Keratinocyte (primary cell): ENCODE measurements around the gene HSPB2. TPM values are rescaled to one million over a fixed set of nuclear protein-coding genes. Genes with fewer than 3 reads are reported as not detected.

Source experiments
- DNase-seq: peaks from one replicate; pipeline ENCODE4 v3.0.0-alpha.2; 2011; ENCODE audit warnings: low read depth, missing footprints, low spot score
- FAIRE-seq: peaks from 2 replicates; lab custom pipeline; 2011; peaks lifted over from hg19 to GRCh38; lab: Jason Lieb, UNC
- H2AFZ ChIP-seq: 2 replicates; pipeline ENCODE4 v1.6.0; 2012; ENCODE audit warnings: low read length, control low read depth, inconsistent platforms; ENCODE audit not compliant: control insufficient read depth
- H3K27ac ChIP-seq: 2 replicates; pipeline ENCODE4 v1.5.1; 2011; ENCODE audit warnings: low read length; ENCODE audit not compliant: control insufficient read depth, insufficient read depth
- H3K27me3 ChIP-seq: 3 replicates; pipeline ENCODE4 v1.6.0; 2011; ENCODE audit warnings: low read length; ENCODE audit not compliant: control insufficient read depth, insufficient read depth; ENCODE audit errors: extremely low read depth
- H3K36me3 ChIP-seq, 2 experiments: 2 replicates in 1 of 2; 3 replicates in 1 of 2; pipeline ENCODE4 v1.5.1; 2011; ENCODE audit warnings: low read length in 2 of 2, mild to moderate bottlenecking in 1 of 2; ENCODE audit not compliant: control insufficient read depth in 2 of 2, insufficient read depth in 2 of 2; ENCODE audit errors: extremely low read depth in 1 of 2
- H3K4me1 ChIP-seq: 3 replicates; pipeline ENCODE4 v1.5.1; 2011; ENCODE audit warnings: low read length; ENCODE audit not compliant: control insufficient read depth, insufficient read depth; ENCODE audit errors: extremely low read depth
- H3K4me2 ChIP-seq: 3 replicates; pipeline ENCODE4 v1.6.0; 2011; ENCODE audit warnings: low read depth, low read length; ENCODE audit not compliant: control insufficient read depth, insufficient read depth; ENCODE audit errors: extremely low read depth
- H3K4me3 ChIP-seq, 3 experiments: fragments of 200-600 bp in 1 of 3; sonication (generic) in 1 of 3; 2 replicates in 2 of 3; 3 replicates in 1 of 3; pipeline ENCODE4 v1.5.1; 2011 to 2016; ENCODE audit warnings: low read length in 3 of 3, mild to moderate bottlenecking in 3 of 3, control low read depth in 2 of 3, inconsistent platforms in 1 of 3, low read depth in 1 of 3, mixed read lengths in 1 of 3, mixed run types in 1 of 3, moderate library complexity in 1 of 3; ENCODE audit not compliant: control insufficient read depth in 2 of 3, insufficient read depth in 2 of 3; ENCODE audit errors: extremely low read depth in 1 of 3
- H3K79me2 ChIP-seq: 2 replicates; pipeline ENCODE4 v1.6.0; 2012; ENCODE audit warnings: low read length; ENCODE audit not compliant: control insufficient read depth, insufficient read depth
- H3K9ac ChIP-seq: 3 replicates; pipeline ENCODE4 v1.6.0; 2011; ENCODE audit warnings: low read length; ENCODE audit not compliant: control insufficient read depth, insufficient read depth; ENCODE audit errors: extremely low read depth
- H3K9me1 ChIP-seq: 3 replicates; pipeline ENCODE4 v1.6.0; 2011; ENCODE audit warnings: low read length; ENCODE audit not compliant: control insufficient read depth, insufficient read depth; ENCODE audit errors: extremely low read depth
- H3K9me3 ChIP-seq: 2 replicates; pipeline ENCODE4 v1.5.1; 2012; ENCODE audit warnings: low read depth, low read length; ENCODE audit not compliant: control insufficient read depth
- H4K20me1 ChIP-seq: 3 replicates; pipeline ENCODE4 v1.6.0; 2011; ENCODE audit warnings: low read length; ENCODE audit not compliant: control insufficient read depth, insufficient read depth; ENCODE audit errors: extremely low read depth
- CTCF ChIP-seq, 3 experiments: IDR thresholded peaks in 1 of 3; conservative IDR thresholded peaks in 1 of 3; optimal IDR thresholded peaks in 1 of 3; 2 replicates in 2 of 3; 3 replicates in 1 of 3; pipeline versions ENCODE3 to v1.5.1; 2011; ENCODE audit warnings: low read length in 3 of 3, mild to moderate bottlenecking in 3 of 3, moderate library complexity in 2 of 3, control low read depth in 1 of 3, inconsistent platforms in 1 of 3; ENCODE audit not compliant: insufficient read depth in 2 of 3; ENCODE audit errors: extremely low read depth in 1 of 3
- EZH2 ChIP-seq: IDR thresholded peaks from one replicate; pipeline ENCODE4 v1.6.1; 2012; ENCODE audit warnings: inconsistent platforms, mild to moderate bottlenecking, low read length, moderate library complexity
- dilution Hi-C: fragments of 300-500 bp; cut with MboI; formaldehyde crosslinking; loops from one replicate; pipeline ENCODE4 v1.7.0; 2020; ENCODE audit warnings: low sequenced_read_pairs; ENCODE audit not compliant: extremely low pct_ligation_motif_present
- polyA plus RNA-seq, 5 experiments: library from polyadenylated mRNA; depleted of rRNA in 3 of 5; stranded (reverse) in 3 of 5; stranded (forward) in 1 of 5; unstranded in 1 of 5; fragments of >200 nt; gene quantifications; 1 replicate in 1 of 5; 2 replicates in 3 of 5; 3 replicates in 1 of 5; pipeline versions ENCODE4 v1.2.1 to v1.2.3, GENCODE V29; 2011 to 2012; ENCODE audit warnings: missing spikeins in 2 of 5, low read depth in 1 of 5, low replicate concordance in 1 of 5

HSPB2 gene
- polyA plus RNA-seq, 1 donor (not counting 4 experiments of a cell fraction or from before 2014, with no cell fraction given), result 0.22 TPM

- DNase-seq, result no peak
- no peaks in the 10 kb centered on the region for H3K36me3 ChIP-seq
- H3K4me2 ChIP-seq, result no peak overlapping the region
- no peak overlapping the region for H3K9ac ChIP-seq
- no peaks in the 10 kb centered on the region for H4K20me1 ChIP-seq
- no peak for FAIRE-seq
- no peaks in the 10 kb centered on the region for H3K9me1 ChIP-seq
- no peak overlapping the region for H3K27ac ChIP-seq
- no peaks in the 10 kb centered on the region for H3K9me3 ChIP-seq
- no peaks in the 10 kb centered on the region for H3K79me2 ChIP-seq
- H2AFZ ChIP-seq, result no peak overlapping the region
- no peak overlapping the region for H3K4me3 ChIP-seq
- TF ChIP-seq EZH2 (no peak), CTCF (optimal IDR thresholded peaks at IDR 0.05 in 1 of 3, IDR thresholded peaks at IDR 0.05 in 1 of 3, conservative IDR thresholded peaks at IDR 0.05 in 1 of 3; ENCODE audit: extremely low read depth in 1 of 3, insufficient read depth in 2 of 3, low read length in 3 of 3) (no peak)
- peaks cover 6% of the 10 kb centered on the region for H3K4me1 ChIP-seq
- no peaks in the 10 kb centered on the region for H3K27me3 ChIP-seq
- dilution Hi-C loops, result no loop called here
These were observed 37.2 kb downstream of the HSPB2 start for GRCh38 chr11:111949519-111950426.

GRCh38 chr11:111951565-111951964 is 39.0 kb downstream of the HSPB2 start:
- dilution Hi-C loops, result no loop called here
- no peaks in the 10 kb centered on the region for H3K79me2 ChIP-seq

More at GRCh38 chr11:111951565-111951964, 39.0 kb downstream of the HSPB2 start:
- no peak overlapping the region for H2AFZ ChIP-seq
- no peaks in the 10 kb centered on the region for H3K36me3 ChIP-seq
- no peaks in the 10 kb centered on the region for H3K27me3 ChIP-seq
- H3K27ac ChIP-seq, result no peak overlapping the region
- no peak for FAIRE-seq
- DNase-seq, result no peak
- H3K4me1 ChIP-seq, result no peaks in the 10 kb centered on the region
- no peaks in the 10 kb centered on the region for H3K9me1 ChIP-seq
- H3K9me3 ChIP-seq, result no peaks in the 10 kb centered on the region
- no peak overlapping the region for H3K9ac ChIP-seq
- H4K20me1 ChIP-seq, result no peaks in the 10 kb centered on the region
- H3K4me3 ChIP-seq, result no peak overlapping the region
- TF ChIP-seq EZH2, result no peak
- no peak for TF ChIP-seq CTCF (optimal IDR thresholded peaks at IDR 0.05 in 1 of 3, IDR thresholded peaks at IDR 0.05 in 1 of 3, conservative IDR thresholded peaks at IDR 0.05 in 1 of 3; ENCODE audit: extremely low read depth in 1 of 3, insufficient read depth in 2 of 3, low read length in 3 of 3)
- no peak overlapping the region for H3K4me2 ChIP-seq
